HepG2 (cell line): ENCODE data around the gene ODC1. TPM values are rescaled to one million over a fixed set of nuclear protein-coding genes. Genes with fewer than 3 reads are reported as not detected.

Experiments
- ATAC-seq: fragments of 200-7000 bp; cut with Tn5 transposase; 3 replicates; pipeline ENCODE4 v1.9.1; 2020; ENCODE audit warnings: mild to moderate bottlenecking, moderate library complexity
- BruUV-seq: library from RNA; stranded (reverse); fragments of 400-500 nt; replicated peaks from 2 replicates; lab custom pipeline; 2021; lab: Mats Ljungman, UMichigan
- CTCF ChIA-PET: fragments of 300-600 bp; formaldehyde crosslinking; extraction: SDS; loops from one replicate; lab custom pipeline; 2021; ENCODE audit warnings: low total read pairs, inconsistent platforms, low intra/inter-chr PET ratio; lab: Yijun Ruan, JAX
- POLR2A ChIA-PET: fragments of 350-600 bp; sonication (Branson Sonifier 250); formaldehyde crosslinking; loops from one replicate; lab custom pipeline; 2020; ENCODE audit warnings: antibody characterized with exemption, inconsistent platforms; lab: Yijun Ruan, JAX
- DNase-seq: peaks from one replicate; pipeline ENCODE4 v3.0.0-alpha.2; 2015; ENCODE audit warnings: low spot score
- FAIRE-seq: peaks from 3 replicates; lab custom pipeline; 2011; peaks lifted over from hg19 to GRCh38; lab: Jason Lieb, UNC
- H2AFZ ChIP-seq: one replicate; pipeline ENCODE4 v1.6.1; 2011; ENCODE audit warnings: low read length, inconsistent platforms
- H3K27ac ChIP-seq: fragments of 300-600 bp; 3 replicates; pipeline ENCODE4 v1.8.0; 2011; ENCODE audit warnings: mixed run types, mild to moderate bottlenecking, mixed read lengths, low read length, inconsistent platforms; ENCODE audit not compliant: insufficient read depth; ENCODE audit errors: extremely low read length
- H3K27me3 ChIP-seq, 2 experiments: fragments of 200-600 bp in 1 of 2; 2 replicates in 1 of 2; 3 replicates in 1 of 2; pipeline versions ENCODE4 v1.6.0 to v1.8.0; 2011; ENCODE audit warnings: low read length in 2 of 2, mild to moderate bottlenecking in 2 of 2, moderate library complexity in 2 of 2, inconsistent platforms in 1 of 2; ENCODE audit not compliant: insufficient read depth in 2 of 2, control insufficient read depth in 1 of 2
- H3K36me3 ChIP-seq, 2 experiments: fragments of 200-600 bp in 1 of 2; replicated peaks in 1 of 2; 2 replicates in 1 of 2; 3 replicates in 1 of 2; pipeline versions ENCODE4 v1.5.1 to v1.8.0; 2011; ENCODE audit warnings: low read length in 2 of 2, inconsistent platforms in 1 of 2; ENCODE audit not compliant: insufficient read depth in 2 of 2, control insufficient read depth in 1 of 2
- H3K4me1 ChIP-seq: 2 replicates; pipeline ENCODE4 v1.5.1; 2012; ENCODE audit warnings: low read length, inconsistent platforms; ENCODE audit not compliant: insufficient read depth
- H3K4me2 ChIP-seq: 2 replicates; pipeline ENCODE4 v1.6.0; 2011; ENCODE audit warnings: low read depth, low read length, inconsistent platforms
- H3K4me3 ChIP-seq, 3 experiments: fragments of 200-600 bp in 1 of 3; sonication (generic), shearing (Covaris generic) in 1 of 3; replicated peaks in 1 of 3; 2 replicates each; pipeline ENCODE4 v1.5.1; 2011 to 2016; ENCODE audit warnings: low read length in 3 of 3, inconsistent platforms in 2 of 3, low read depth in 2 of 3, mild to moderate bottlenecking in 2 of 3, control low read depth in 1 of 3, mixed read lengths in 1 of 3; ENCODE audit not compliant: insufficient read depth in 1 of 3
- H3K79me2 ChIP-seq: one replicate; pipeline ENCODE4 v1.6.1; 2011; ENCODE audit warnings: low read length, inconsistent platforms; ENCODE audit not compliant: insufficient read depth
- H3K9ac ChIP-seq: 2 replicates; pipeline ENCODE4 v1.6.0; 2011; ENCODE audit warnings: mild to moderate bottlenecking, low read depth, low read length, inconsistent platforms; ENCODE audit not compliant: insufficient read depth
- H3K9me3 ChIP-seq: 2 replicates; pipeline ENCODE4 v1.5.1; 2012; ENCODE audit warnings: mild to moderate bottlenecking, low read length
- H4K20me1 ChIP-seq: 2 replicates; pipeline ENCODE4 v1.6.0; 2011; ENCODE audit warnings: inconsistent platforms, mild to moderate bottlenecking, low read length, moderate library complexity; ENCODE audit not compliant: insufficient read depth
- CREBL2 ChIP-seq: sonication (generic); formaldehyde crosslinking; IDR thresholded peaks from 2 replicates; pipeline ENCODE4 v1.8.1; 2023; ENCODE audit warnings: missing genetic modification reagents, mild to moderate bottlenecking, borderline replicate concordance
- FOXP1 ChIP-seq, 2 experiments: fragments of 450-650 bp in 1 of 2; IDR thresholded peaks; 2 replicates each; pipeline ENCODE4 v1.6.1; 2017 to 2018; ENCODE audit warnings: antibody characterized with exemption in 1 of 2
- HNF4A ChIP-seq: sonication (generic); formaldehyde crosslinking; IDR thresholded peaks from 2 replicates; pipeline ENCODE4 v1.4.0; 2020; ENCODE audit warnings: missing genetic modification reagents
- HOXA3 ChIP-seq: sonication (generic); formaldehyde crosslinking; IDR thresholded peaks from 2 replicates; pipeline ENCODE4 v1.5.0; 2020; ENCODE audit warnings: missing genetic modification reagents
- NCOA5 ChIP-seq: sonication (generic); formaldehyde crosslinking; IDR thresholded peaks from 2 replicates; pipeline ENCODE4 v1.4.0; 2020; ENCODE audit warnings: missing genetic modification reagents
- ZNF768 ChIP-seq: sonication (generic); formaldehyde crosslinking; IDR thresholded peaks from 2 replicates; pipeline ENCODE4 v1.4.0; 2020; ENCODE audit warnings: missing genetic modification reagents
- WGBS: methylation state at CpG from one replicate; pipeline ENCODE4 v1.1.6; 2017; ENCODE audit warnings: low lambda C conversion rate; 5-methylcytosine and 5-hydroxymethylcytosine counted together
- in situ Hi-C: cut with HindIII; loops from 2 replicates; pipeline ENCODE4 v1.10.0; 2017; ENCODE audit warnings: low pct_unique_long_range_greater_than_20kb; ENCODE audit not compliant: extremely low pct_ligation_motif_present
- intact Hi-C: fragments of 100-400 bp; cut with micrococcal nuclease; formaldehyde crosslinking; loops from one replicate; pipeline ENCODE4 v1.10.0; 2022; ENCODE audit not compliant: unreplicated experiment
- polyA plus RNA-seq, 8 experiments: library from polyadenylated mRNA; depleted of rRNA in 3 of 8; stranded (reverse) in 7 of 8; unstranded in 1 of 8; fragments of >200 nt; fragmentation: Illumina TruSeq in 4 of 8; extraction: Trizol in 4 of 8; gene quantifications; 2 replicates each; pipeline versions ENCODE4 v1.2.1 to v1.2.3, GENCODE V29; 2011 to 2016; ENCODE audit warnings: low read depth in 4 of 8, missing spikeins in 1 of 8, mixed read lengths in 1 of 8; ENCODE audit not compliant: insufficient read depth in 1 of 8
- total RNA-seq, 5 experiments: library from RNA; depleted of rRNA; stranded (reverse); fragments of >200 nt; fragmentation: Illumina TruSeq; extraction: Trizol; gene quantifications; 2 replicates each; pipeline ENCODE4 v1.2.3, GENCODE V29; 2016; ENCODE audit warnings: low read depth in 1 of 5
- TF ChIP-seq, protein P1 (sequence below): sonication (generic); formaldehyde crosslinking; IDR thresholded peaks from 2 replicates; pipeline ENCODE4 v1.5.1; 2020; ENCODE audit warnings: mild to moderate bottlenecking, missing genetic modification reagents, moderate library complexity

Gene ODC1
- total and polyA plus RNA-seq, 2 of the 13 experiments (the other 11 are each of a cell fraction or from before 2014, with no cell fraction given), result 142 to 371 TPM

DNA sequence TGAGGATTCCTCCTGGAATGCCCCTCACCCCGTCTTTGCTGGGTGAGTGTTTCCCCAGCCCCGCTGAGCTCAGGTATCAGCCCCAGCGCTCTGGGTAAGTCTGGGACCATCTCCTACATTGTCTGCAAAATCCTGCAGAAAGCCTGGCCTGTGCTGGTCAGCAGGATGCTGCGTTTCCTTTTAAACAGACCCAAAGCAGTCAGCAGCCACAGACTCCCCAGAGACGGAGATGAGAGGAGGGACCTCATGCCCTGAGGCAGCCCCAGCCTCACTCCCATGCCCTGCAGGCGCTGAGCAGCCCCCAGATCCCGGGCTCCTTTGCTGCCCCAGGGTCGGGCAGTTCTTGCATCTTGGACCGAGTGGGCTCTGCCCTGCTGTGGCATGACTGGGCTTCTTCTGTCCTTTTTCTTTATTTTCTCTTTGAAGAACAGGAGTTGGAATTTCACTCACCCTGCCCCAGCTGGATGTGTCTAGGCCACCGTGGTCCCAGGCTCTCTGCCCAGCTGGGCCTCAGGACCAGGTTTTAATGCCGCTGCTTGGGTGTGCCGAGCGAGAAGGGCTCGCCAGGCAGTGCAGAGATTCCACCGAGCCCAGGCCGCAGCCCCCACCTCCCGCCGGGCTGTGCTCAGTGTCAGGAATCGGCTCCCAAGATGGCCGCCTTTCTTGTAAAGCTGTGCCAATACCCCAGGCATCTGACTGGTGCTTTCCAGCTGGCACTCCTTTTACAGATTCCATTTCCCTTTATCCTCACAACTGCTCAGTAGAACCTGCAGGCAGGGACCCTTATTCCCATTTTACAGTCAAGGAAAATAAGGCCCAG is 43.6 kb downstream of the ODC1 start (continued):
- TF ChIP-seq, protein P1, sequence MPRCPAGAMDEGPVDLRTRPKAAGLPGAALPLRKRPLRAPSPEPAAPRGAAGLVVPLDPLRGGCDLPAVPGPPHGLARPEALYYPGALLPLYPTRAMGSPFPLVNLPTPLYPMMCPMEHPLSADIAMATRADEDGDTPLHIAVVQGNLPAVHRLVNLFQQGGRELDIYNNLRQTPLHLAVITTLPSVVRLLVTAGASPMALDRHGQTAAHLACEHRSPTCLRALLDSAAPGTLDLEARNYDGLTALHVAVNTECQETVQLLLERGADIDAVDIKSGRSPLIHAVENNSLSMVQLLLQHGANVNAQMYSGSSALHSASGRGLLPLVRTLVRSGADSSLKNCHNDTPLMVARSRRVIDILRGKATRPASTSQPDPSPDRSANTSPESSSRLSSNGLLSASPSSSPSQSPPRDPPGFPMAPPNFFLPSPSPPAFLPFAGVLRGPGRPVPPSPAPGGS, result no peak

- Histone ChIP-seq H3K27ac (peak overlapping the region; percentile 5), H3K79me2 (no peaks in the 10 kb centered on the region), H3K4me3 (no peak overlapping the region), H3K4me1 (peaks cover 44% of the 10 kb centered on the region), H4K20me1 (no peaks in the 10 kb centered on the region), H3K9me3 (no peaks in the 10 kb centered on the region), H3K36me3 (peaks cover 4 to 6% of the 10 kb centered on the region in 2 experiments; a peak in 3 of 5 replicates), H3K9ac (no peak overlapping the region), H3K27me3 (no peaks in the 10 kb centered on the region), H3K4me2 (no peak overlapping the region), H2AFZ (no peak overlapping the region)
- intact Hi-C loops, result loop anchor here (10.0 kb wide), 1 partner anchor 278 kb away; the partner anchor contains the start of gene RRM2
- ATAC-seq (no peak), DNase-seq (no peak), FAIRE-seq (peak; percentile 28)
- POLR2A ChIA-PET, result interaction anchor here (1.1 to 2.8 kb wide), 4 partner anchors 10 to 100 kb away, joined by 3 to 18 read pairs (median 7); partner anchors contain the start of gene HPCAL1
- in situ Hi-C loops, result loop anchor here (5.0 kb wide), 1 partner anchor 35 kb away; no protein-coding TSS in a partner anchor
- CTCF ChIA-PET, result no interaction called here
- BruUV-seq, result no TSS peak
- 90% methylated on average over 8 of the region's 8 CpGs for WGBS
- no peak for TF ChIP-seq FOXP1 (IDR thresholded peaks at IDR 0.05)
- no peak for TF ChIP-seq FOXP1 (CRISPR knock-in tag; IDR thresholded peaks at IDR 0.05)
- TF ChIP-seq NCOA5 (CRISPR knock-in tag), result no peak
- TF ChIP-seq HOXA3 (CRISPR knock-in tag), result peak; percentile 55; the same call in 1 of the 2 replicates
- TF ChIP-seq CREBL2 (CRISPR knock-in tag), result no peak
- TF ChIP-seq HNF4A (CRISPR knock-in tag), result peak; percentile 33; the same call in 1 of the 2 replicates
- peak; percentile 51; the same call in 1 of the 2 replicates for TF ChIP-seq ZNF768 (CRISPR knock-in tag)
Measured at GRCh38 chr2:10402653-10403215, 45.4 kb downstream of the ODC1 start.
